ENCODE data around the gene ZWINT. TPM values are rescaled to one million over a fixed set of nuclear protein-coding genes. Genes with fewer than 3 reads are reported as not detected.

Gene ZWINT
- total RNA-seq, 1 donor, result 3.6 TPM

DNA sequence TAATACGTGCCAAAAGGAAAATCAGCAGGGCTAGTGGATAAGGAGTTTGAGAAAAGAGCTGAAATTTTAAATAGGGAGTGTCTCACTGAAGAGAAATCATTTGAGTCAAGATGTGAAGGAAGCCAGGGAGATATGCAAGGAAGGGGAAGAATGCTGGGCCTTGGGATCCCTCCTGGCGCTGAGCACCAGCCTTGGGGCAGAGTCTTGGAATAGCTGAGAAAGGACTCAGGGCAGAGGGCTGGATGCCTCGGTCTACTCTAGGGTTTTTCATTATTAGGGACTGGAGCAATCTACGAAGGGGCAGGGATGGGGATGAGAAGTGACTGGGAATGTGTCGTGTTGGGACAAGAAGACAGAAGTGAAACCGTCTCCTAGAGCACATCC lies 484 bp downstream of the ZWINT start:
- H3K4me1 ChIP-seq (ENCODE audit: insufficient read depth, low read length), result peaks cover 10% of the 10 kb centered on the region
- H3K9me3 ChIP-seq (ENCODE audit: low read depth, low read length), result no peaks in the 10 kb centered on the region
- TF ChIP-seq, protein P1, sequence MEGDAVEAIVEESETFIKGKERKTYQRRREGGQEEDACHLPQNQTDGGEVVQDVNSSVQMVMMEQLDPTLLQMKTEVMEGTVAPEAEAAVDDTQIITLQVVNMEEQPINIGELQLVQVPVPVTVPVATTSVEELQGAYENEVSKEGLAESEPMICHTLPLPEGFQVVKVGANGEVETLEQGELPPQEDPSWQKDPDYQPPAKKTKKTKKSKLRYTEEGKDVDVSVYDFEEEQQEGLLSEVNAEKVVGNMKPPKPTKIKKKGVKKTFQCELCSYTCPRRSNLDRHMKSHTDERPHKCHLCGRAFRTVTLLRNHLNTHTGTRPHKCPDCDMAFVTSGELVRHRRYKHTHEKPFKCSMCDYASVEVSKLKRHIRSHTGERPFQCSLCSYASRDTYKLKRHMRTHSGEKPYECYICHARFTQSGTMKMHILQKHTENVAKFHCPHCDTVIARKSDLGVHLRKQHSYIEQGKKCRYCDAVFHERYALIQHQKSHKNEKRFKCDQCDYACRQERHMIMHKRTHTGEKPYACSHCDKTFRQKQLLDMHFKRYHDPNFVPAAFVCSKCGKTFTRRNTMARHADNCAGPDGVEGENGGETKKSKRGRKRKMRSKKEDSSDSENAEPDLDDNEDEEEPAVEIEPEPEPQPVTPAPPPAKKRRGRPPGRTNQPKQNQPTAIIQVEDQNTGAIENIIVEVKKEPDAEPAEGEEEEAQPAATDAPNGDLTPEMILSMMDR (IDR thresholded peaks at IDR 0.05; ENCODE audit: extremely low read depth, low read depth, low read length), result no peak
- peaks cover 14% of the 10 kb centered on the region for H3K79me2 ChIP-seq (ENCODE audit: insufficient read depth, low read length)
- peak overlapping the region; percentile 40 for H3K27ac ChIP-seq (ENCODE audit: low read depth, low read length)
- H2AFZ ChIP-seq (ENCODE audit: low read length), result peak overlapping the region; percentile 99
- peak overlapping the region; percentile 99 for H3K4me2 ChIP-seq (ENCODE audit: insufficient read depth, low read length)
- DNase-seq (ENCODE audit: insufficient read length, low spot score, missing footprints), result no peak
- peak overlapping the region; percentile 82 for H3K4me3 ChIP-seq (ENCODE audit: insufficient read depth, low read length)
- no peaks in the 10 kb centered on the region for H4K20me1 ChIP-seq (ENCODE audit: insufficient read depth, low read length)
- peaks cover 4% of the 10 kb centered on the region for H3K36me3 ChIP-seq (ENCODE audit: insufficient read depth, low read length)
- no peaks in the 10 kb centered on the region for H3K27me3 ChIP-seq (ENCODE audit: insufficient read depth, low read length)

GRCh38 chr10:56359837-56360236 lies 1.2 kb downstream of the ZWINT start:
- peak overlapping the region; percentile 82 for H3K4me3 ChIP-seq (ENCODE audit: insufficient read depth, low read length)

DNA sequence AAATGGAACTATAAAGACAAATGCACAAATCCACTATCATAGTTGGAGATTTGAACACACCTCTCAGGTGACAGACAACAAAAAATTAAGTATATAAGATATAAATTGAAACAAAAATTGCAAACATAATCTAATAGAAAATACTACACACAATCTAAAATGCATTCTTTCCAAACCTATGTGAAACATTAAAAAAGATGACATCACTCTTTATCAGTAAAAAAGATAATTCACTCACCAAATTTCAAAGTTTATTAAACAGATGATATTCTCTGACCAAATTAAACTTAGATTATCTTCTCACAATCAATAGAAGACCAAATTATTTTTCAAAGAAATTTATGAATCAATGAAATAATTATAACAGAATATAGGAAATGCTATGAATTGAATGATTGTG lies 4.0 kb downstream of the ZWINT start:
- Histone ChIP-seq H3K9me3 (ENCODE audit: low read depth, low read length) (no peaks in the 10 kb centered on the region), H4K20me1 (ENCODE audit: insufficient read depth, low read length) (no peaks in the 10 kb centered on the region), H3K36me3 (ENCODE audit: insufficient read depth, low read length) (peaks cover 4% of the 10 kb centered on the region), H3K4me3 (ENCODE audit: insufficient read depth, low read length) (no peak overlapping the region), H3K79me2 (ENCODE audit: insufficient read depth, low read length) (peaks cover 14% of the 10 kb centered on the region), H3K4me2 (ENCODE audit: insufficient read depth, low read length) (no peak overlapping the region), H3K27ac (ENCODE audit: low read depth, low read length) (no peak overlapping the region), H2AFZ (ENCODE audit: low read length) (no peak overlapping the region), H3K27me3 (ENCODE audit: insufficient read depth, low read length) (no peaks in the 10 kb centered on the region), H3K4me1 (ENCODE audit: insufficient read depth, low read length) (peaks cover 10% of the 10 kb centered on the region)
- DNase-seq (ENCODE audit: insufficient read length, low spot score, missing footprints), result no peak
- TF ChIP-seq, protein P1 (IDR thresholded peaks at IDR 0.05; ENCODE audit: extremely low read depth, low read depth, low read length), result no peak

More at GRCh38 chr10:56359837-56360236, 1.2 kb downstream of the ZWINT start:
- Histone ChIP-seq H4K20me1 (ENCODE audit: insufficient read depth, low read length) (no peaks in the 10 kb centered on the region), H3K4me1 (ENCODE audit: insufficient read depth, low read length) (peaks cover 10% of the 10 kb centered on the region), H3K4me2 (ENCODE audit: insufficient read depth, low read length) (peak overlapping the region; percentile 99), H3K79me2 (ENCODE audit: insufficient read depth, low read length) (peaks cover 14% of the 10 kb centered on the region), H3K27ac (ENCODE audit: low read depth, low read length) (no peak overlapping the region), H3K9me3 (ENCODE audit: low read depth, low read length) (no peaks in the 10 kb centered on the region), H2AFZ (ENCODE audit: low read length) (peak overlapping the region; percentile 99), H3K27me3 (ENCODE audit: insufficient read depth, low read length) (no peaks in the 10 kb centered on the region), H3K36me3 (ENCODE audit: insufficient read depth, low read length) (peaks cover 4% of the 10 kb centered on the region)
- TF ChIP-seq, protein P1 (IDR thresholded peaks at IDR 0.05; ENCODE audit: extremely low read depth, low read depth, low read length), result no peak
- DNase-seq (ENCODE audit: insufficient read length, low spot score, missing footprints), result no peak

DNA sequence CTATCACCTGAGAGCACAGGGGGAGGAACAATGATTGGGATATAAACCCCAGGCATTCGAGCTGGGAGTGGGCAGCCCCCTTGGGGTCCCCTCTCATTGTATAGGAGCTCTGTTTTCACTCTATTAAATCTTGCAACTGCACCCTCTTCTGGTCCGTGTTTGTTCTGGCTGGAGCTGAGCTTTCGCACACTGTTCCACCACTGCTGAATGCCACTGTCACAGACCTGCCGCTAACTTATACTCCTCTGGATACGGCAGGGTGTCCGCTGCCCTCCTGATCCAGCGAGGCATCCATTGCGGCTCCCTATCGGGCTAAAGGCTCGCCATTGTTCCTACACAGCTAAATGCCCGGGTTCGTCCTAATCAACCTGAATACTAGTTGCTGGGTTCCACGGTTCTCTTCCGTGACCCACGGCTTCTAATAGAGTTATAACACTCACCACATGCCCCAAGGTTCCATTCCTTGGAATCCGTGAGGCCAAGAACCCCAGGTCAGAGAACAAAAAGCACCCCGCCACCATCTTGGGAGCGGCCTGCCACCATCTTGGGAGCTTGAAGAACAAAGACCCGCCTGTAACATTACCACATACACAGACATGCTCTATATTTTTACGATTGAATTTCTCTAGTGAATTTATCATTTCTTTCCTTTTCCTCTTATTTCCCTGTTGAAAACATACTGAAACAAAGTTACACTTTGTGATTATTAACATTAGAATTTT lies 9.0 kb downstream of the ZWINT start:
- H2AFZ ChIP-seq (ENCODE audit: low read length), result no peak overlapping the region
- no peaks in the 10 kb centered on the region for H3K79me2 ChIP-seq (ENCODE audit: insufficient read depth, low read length)
- no peak overlapping the region for H3K4me2 ChIP-seq (ENCODE audit: insufficient read depth, low read length)
- TF ChIP-seq, protein P1 (IDR thresholded peaks at IDR 0.05; ENCODE audit: extremely low read depth, low read depth, low read length), result no peak
- H4K20me1 ChIP-seq (ENCODE audit: insufficient read depth, low read length), result no peaks in the 10 kb centered on the region
- H3K4me3 ChIP-seq (ENCODE audit: insufficient read depth, low read length), result no peak overlapping the region
- H3K4me1 ChIP-seq (ENCODE audit: insufficient read depth, low read length), result no peaks in the 10 kb centered on the region
- DNase-seq (ENCODE audit: insufficient read length, low spot score, missing footprints), result no peak
- no peaks in the 10 kb centered on the region for H3K36me3 ChIP-seq (ENCODE audit: insufficient read depth, low read length)
- no peaks in the 10 kb centered on the region for H3K27me3 ChIP-seq (ENCODE audit: insufficient read depth, low read length)
- no peaks in the 10 kb centered on the region for H3K9me3 ChIP-seq (ENCODE audit: low read depth, low read length)
- H3K27ac ChIP-seq (ENCODE audit: low read depth, low read length), result no peak overlapping the region

Measured in osteoblast (primary cell).